K562 (cell line): ENCODE data around the gene WWC2.

Experiments used
- EP300 ChIP-seq: IDR thresholded peaks from 2 replicates; pipeline ENCODE4 v1.6.1; 2012; ENCODE audit warnings: low read length, improper control_type of control experiment
- SMC3 ChIP-seq: conservative IDR thresholded peaks from 2 replicates; pipeline ENCODE4 v1.6.1; 2011; ENCODE audit warnings: low read depth, low read length, improper control_type of control experiment; ENCODE audit not compliant: insufficient read depth
- ZNF518B ChIP-seq: fragments of 250-450 bp; sonication (Bioruptor Pico); IDR thresholded peaks from 2 replicates; pipeline ENCODE4 v1.5.0; 2021; ENCODE audit warnings: mild to moderate bottlenecking, moderate library complexity
- TF ChIP-seq, protein P1 (sequence below), 3 experiments: IDR thresholded peaks in 2 of 3; conservative IDR thresholded peaks in 1 of 3; 2 replicates each; pipeline ENCODE4 v1.5.1; 2011 to 2012; ENCODE audit warnings: low read length in 3 of 3, mild to moderate bottlenecking in 3 of 3, control low read depth in 2 of 3, improper control_type of control experiment in 1 of 3, inconsistent platforms in 1 of 3, low read depth in 1 of 3, mixed read lengths in 1 of 3, moderate library complexity in 1 of 3; ENCODE audit not compliant: insufficient read depth in 2 of 3
- TF ChIP-seq, protein P2 (sequence below), 2 experiments: fragments of 450-650 bp; IDR thresholded peaks; 2 replicates each; pipeline ENCODE4 v1.6.1; 2016; ENCODE audit warnings: mild to moderate bottlenecking in 2 of 2, borderline replicate concordance in 1 of 2, low read depth in 1 of 2, moderate library complexity in 1 of 2
- TF ChIP-seq, protein P3 (sequence below): fragments of 250-450 bp; sonication (Bioruptor Pico); IDR thresholded peaks from 2 replicates; pipeline ENCODE4 v1.8.0; 2021; ENCODE audit warnings: moderate library complexity, mild to moderate bottlenecking, inconsistent platforms

DNA sequence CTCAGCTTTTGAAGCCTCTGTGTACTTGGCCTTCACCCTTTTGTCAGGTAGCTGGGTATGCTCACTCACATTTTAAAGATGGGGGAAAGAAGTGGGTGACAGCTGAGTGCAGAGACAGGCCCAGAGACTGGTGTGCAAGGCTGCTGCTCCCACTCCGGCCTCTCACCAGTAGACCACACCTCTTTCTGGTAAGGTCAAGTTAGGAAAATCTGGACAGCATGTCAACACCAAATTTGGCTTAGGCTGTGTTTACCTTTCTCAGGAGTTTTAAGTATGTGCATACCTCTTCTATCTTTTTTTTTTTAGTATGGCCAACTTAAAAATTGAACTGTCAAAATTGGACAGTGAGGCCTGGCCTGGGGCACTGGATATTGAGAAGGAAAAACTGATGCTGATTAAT, 154.4 kb downstream of the WWC2 start:
- TF ChIP-seq EP300 (no peak), SMC3 (no peak), ZNF518B (CRISPR knock-in tag) (no peak)
- TF ChIP-seq, protein P1, sequence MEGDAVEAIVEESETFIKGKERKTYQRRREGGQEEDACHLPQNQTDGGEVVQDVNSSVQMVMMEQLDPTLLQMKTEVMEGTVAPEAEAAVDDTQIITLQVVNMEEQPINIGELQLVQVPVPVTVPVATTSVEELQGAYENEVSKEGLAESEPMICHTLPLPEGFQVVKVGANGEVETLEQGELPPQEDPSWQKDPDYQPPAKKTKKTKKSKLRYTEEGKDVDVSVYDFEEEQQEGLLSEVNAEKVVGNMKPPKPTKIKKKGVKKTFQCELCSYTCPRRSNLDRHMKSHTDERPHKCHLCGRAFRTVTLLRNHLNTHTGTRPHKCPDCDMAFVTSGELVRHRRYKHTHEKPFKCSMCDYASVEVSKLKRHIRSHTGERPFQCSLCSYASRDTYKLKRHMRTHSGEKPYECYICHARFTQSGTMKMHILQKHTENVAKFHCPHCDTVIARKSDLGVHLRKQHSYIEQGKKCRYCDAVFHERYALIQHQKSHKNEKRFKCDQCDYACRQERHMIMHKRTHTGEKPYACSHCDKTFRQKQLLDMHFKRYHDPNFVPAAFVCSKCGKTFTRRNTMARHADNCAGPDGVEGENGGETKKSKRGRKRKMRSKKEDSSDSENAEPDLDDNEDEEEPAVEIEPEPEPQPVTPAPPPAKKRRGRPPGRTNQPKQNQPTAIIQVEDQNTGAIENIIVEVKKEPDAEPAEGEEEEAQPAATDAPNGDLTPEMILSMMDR (IDR thresholded peaks at IDR 0.05 in 2 of 3, conservative IDR thresholded peaks at IDR 0.05 in 1 of 3; ENCODE audit: insufficient read depth in 2 of 3, low read depth in 1 of 3, low read length in 3 of 3) = no peak
- TF ChIP-seq, protein P2, sequence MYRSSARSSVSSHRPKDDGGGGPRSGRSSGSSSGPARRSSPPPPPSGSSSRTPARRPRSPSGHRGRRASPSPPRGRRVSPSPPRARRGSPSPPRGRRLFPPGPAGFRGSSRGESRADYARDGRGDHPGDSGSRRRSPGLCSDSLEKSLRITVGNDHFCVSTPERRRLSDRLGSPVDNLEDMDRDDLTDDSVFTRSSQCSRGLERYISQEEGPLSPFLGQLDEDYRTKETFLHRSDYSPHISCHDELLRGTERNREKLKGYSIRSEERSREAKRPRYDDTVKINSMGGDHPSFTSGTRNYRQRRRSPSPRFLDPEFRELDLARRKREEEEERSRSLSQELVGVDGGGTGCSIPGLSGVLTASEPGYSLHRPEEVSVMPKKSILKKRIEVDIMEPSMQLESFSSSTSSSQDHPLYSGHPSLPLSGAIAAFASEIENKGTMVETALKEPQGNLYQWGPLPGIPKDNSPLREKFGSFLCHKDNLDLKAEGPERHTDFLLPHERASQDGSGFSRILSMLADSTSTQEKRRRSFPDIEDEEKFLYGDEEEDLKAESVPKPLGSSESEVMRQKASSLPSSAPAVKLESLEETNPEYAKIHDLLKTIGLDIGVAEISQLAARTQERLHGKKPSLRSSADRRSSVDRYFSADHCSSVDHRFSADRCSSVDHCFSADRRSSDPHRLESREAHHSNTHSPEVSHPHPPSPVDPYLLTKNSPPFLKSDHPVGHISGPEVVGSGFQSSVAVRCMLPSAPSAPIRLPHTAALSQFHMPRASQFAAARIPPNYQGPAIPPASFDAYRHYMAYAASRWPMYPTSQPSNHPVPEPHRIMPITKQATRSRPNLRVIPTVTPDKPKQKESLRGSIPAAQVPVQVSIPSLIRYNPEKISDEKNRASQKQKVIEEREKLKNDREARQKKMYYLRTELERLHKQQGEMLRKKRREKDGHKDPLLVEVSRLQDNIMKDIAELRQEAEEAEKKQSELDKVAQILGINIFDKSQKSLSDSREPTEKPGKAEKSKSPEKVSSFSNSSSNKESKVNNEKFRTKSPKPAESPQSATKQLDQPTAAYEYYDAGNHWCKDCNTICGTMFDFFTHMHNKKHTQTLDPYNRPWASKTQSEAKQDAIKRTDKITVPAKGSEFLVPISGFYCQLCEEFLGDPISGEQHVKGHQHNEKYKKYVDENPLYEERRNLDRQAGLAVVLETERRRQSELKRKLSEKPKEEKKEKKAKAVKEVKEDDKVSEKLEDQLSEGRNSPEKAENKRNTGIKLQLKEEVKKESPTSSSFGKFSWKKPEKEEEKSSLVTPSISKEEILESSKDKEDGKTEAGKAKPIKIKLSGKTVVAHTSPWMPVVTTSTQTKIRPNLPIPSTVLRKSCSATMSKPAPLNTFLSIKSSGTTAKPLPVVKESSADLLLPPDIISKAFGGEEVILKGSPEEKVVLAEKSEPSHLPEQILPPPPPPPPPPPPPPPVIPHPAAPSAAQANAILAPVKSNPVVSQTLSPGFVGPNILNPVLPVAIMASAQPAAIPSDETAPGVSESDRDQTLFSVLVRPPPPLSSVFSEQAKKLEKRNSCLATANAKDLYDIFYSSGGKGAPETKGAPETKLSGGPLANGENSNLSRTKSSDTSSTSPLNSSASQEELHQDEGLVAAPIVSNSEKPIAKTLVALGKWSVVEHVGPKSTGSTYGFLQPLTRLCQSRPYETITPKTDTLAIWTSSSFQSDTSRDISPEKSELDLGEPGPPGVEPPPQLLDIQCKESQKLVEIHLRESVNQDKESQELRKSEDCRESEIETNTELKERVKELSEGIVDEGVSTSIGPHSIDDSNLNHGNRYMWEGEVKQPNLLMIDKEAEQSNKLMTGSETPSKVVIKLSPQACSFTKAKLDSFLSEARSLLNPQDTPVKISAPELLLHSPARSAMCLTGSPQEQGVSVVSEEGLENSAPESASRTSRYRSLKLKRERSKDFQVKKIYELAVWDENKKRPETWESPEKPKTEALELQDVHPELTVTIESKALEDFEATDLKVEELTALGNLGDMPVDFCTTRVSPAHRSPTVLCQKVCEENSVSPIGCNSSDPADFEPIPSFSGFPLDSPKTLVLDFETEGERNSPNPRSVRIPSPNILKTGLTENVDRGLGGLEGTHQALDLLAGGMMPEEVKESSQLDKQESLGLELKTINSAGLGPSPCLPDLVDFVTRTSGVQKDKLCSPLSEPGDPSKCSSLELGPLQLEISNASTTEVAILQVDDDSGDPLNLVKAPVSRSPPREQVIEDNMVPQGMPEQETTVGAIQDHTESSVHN (IDR thresholded peaks at IDR 0.05; ENCODE audit: borderline replicate concordance in 1 of 2, low read depth in 1 of 2) = no peak
- TF ChIP-seq, protein P3, sequence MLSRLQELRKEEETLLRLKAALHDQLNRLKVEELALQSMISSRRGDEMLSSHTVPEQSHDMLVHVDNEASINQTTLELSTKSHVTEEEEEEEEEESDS (CRISPR knock-in tag) = no peak
